Measurements from ENCODE around the gene UCK1.
A peak's percentile ranks its signal among the peaks of the same experiment; 100 is the strongest.

Gene UCK1

DNA sequence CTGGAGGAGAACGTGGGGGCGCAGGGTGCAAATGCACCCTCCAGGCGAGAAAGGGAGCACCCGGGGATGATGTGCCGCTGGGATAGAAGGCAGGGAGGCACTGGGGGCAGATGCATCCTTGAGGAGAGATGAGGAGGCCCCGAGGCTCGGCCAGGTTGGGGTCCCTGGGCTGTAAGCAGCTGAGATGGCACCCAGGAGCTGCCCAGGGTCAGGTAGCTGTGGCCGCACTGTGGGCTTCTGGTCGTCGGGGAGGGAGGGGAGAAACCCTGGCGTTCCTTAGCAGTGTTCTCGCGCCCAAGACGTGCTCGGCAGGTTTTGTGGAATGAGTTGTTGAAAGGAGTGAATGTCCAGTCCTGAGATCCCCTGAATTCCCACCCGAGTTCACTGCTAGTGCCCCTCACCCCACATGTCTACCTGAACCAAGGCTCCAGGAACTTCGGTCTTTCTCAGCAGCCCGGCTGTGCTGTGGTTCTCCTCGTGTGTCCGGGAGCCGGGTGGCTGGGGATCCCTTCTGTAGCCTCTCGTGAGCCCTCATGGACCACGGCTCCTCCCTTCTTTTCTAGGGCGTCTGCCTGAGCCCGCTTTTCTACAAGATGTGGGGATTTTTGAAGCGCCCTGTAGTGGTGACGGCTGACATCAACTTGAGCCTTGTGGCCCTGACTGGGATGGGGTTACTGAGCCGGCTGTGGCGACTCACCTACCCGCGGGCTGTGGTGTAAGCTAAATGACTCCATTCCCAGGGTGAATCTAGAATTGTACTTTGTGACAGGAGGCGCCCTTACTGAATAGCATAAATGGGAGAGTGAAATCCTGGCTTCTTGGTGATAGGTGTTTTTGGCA lies 27.2 kb downstream of the UCK1 start:
- no peaks in the 10 kb centered on the region for H3K27me3 ChIP-seq (ENCODE audit: control insufficient read depth in 1 of 2, insufficient read depth in 2 of 2, low read length in 2 of 2)
- peak overlapping the region; percentile 31 for H3K27ac ChIP-seq (ENCODE audit: low read length)
- H3K9me3 ChIP-seq (ENCODE audit: control insufficient read depth in 2 of 2, low read length in 2 of 2) = no peaks in the 10 kb centered on the region
- H3K4me3 ChIP-seq (ENCODE audit: low read length in 2 of 2) = peak overlapping the region; percentile 65 to 95
- peaks cover 7 to 14% of the 10 kb centered on the region in 2 donors for H3K36me3 ChIP-seq (ENCODE audit: control insufficient read depth in 2 of 2, insufficient read depth in 2 of 2, low read length in 2 of 2)
- H3K4me1 ChIP-seq (ENCODE audit: control insufficient read depth, insufficient read depth, low read length) = peaks cover 21% of the 10 kb centered on the region
- peak overlapping the region; percentile 45 to 89 for H3K9ac ChIP-seq (ENCODE audit: low read length in 2 of 2)

- H3K27ac ChIP-seq (ENCODE audit: low read length) = peak within 1 kb of the TSS; percentile 31
- H3K9ac ChIP-seq (ENCODE audit: low read length in 2 of 2) = peak within 1 kb of the TSS; percentile 45 to 89
- peaks cover 21% of the 10 kb centered on the region for H3K4me1 ChIP-seq (ENCODE audit: control insufficient read depth, insufficient read depth, low read length)
- peaks cover 12 to 18% of the 10 kb centered on the region in 2 donors for H3K36me3 ChIP-seq (ENCODE audit: control insufficient read depth in 2 of 2, insufficient read depth in 2 of 2, low read length in 2 of 2)
- no peaks in the 10 kb centered on the region for H3K9me3 ChIP-seq (ENCODE audit: control insufficient read depth in 2 of 2, low read length in 2 of 2)
- peak within 1 kb of the TSS; percentile 65 to 95 for H3K4me3 ChIP-seq (ENCODE audit: low read length in 2 of 2)
- H3K27me3 ChIP-seq (ENCODE audit: control insufficient read depth in 1 of 2, insufficient read depth in 2 of 2, low read length in 2 of 2) = no peaks in the 10 kb centered on the region
Measured at GRCh38 chr9:131502781-131503625, 28.1 kb downstream of the UCK1 start, which contains the start of gene POMT1. Gene POMT1 (plus strand): TSS chr9:131502918. CDS start chr9:131504219, 1,301 bp downstream.

DNA sequence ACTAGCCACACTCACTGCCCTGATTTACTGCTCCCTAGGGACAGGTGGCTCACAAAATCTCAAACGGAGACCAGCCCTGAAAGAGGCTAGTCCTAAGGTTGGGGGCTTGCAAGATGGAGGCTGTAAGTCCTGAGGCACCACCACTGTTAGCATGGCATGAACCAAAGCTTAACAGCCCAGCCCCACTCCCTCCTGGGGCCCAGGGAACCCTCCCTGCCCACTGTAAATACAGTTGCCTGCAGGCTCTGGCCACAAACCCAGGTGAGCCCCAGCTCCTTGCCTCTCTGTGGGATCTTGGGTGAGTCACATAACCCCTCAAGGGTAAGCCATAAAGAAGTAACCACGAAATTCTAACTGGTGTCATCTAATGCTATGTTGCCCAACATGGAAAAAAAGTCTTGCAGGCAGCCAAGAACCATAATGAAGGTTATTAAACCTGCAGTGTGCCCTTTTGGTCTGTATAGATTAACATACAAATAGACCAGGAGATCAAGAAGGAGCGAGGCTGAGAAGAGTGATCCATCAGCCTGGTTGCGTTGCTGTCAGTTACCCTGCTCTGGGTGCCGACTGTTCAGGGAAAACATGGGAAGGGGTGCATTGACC lies 30.0 kb downstream of the UCK1 start:
- Histone ChIP-seq H3K36me3 (ENCODE audit: control insufficient read depth in 2 of 2, insufficient read depth in 2 of 2, low read length in 2 of 2) (peaks cover 23 to 28% of the 10 kb centered on the region in 2 donors), H3K9me3 (ENCODE audit: control insufficient read depth in 2 of 2, low read length in 2 of 2) (no peaks in the 10 kb centered on the region), H3K4me1 (ENCODE audit: control insufficient read depth, insufficient read depth, low read length) (peaks cover 21% of the 10 kb centered on the region), H3K4me3 (ENCODE audit: low read length in 2 of 2) (no peak overlapping the region), H3K27ac (ENCODE audit: low read length) (no peak overlapping the region), H3K9ac (ENCODE audit: low read length in 2 of 2) (no peak overlapping the region), H3K27me3 (ENCODE audit: control insufficient read depth in 1 of 2, insufficient read depth in 2 of 2, low read length in 2 of 2) (no peaks in the 10 kb centered on the region)

GRCh38 chr9:131500377-131500776 lies 30.7 kb downstream of the UCK1 start:
- Histone ChIP-seq H3K4me1 (ENCODE audit: control insufficient read depth, insufficient read depth, low read length) (peaks cover 21% of the 10 kb centered on the region), H3K27me3 (ENCODE audit: control insufficient read depth in 1 of 2, insufficient read depth in 2 of 2, low read length in 2 of 2) (no peaks in the 10 kb centered on the region), H3K4me3 (ENCODE audit: low read length in 2 of 2) (no peak overlapping the region), H3K27ac (ENCODE audit: low read length) (no peak overlapping the region), H3K9me3 (ENCODE audit: control insufficient read depth in 2 of 2, low read length in 2 of 2) (no peaks in the 10 kb centered on the region), H3K9ac (ENCODE audit: low read length in 2 of 2) (no peak overlapping the region), H3K36me3 (ENCODE audit: control insufficient read depth in 2 of 2, insufficient read depth in 2 of 2, low read length in 2 of 2) (peaks cover 30 to 34% of the 10 kb centered on the region in 2 donors)

DNA sequence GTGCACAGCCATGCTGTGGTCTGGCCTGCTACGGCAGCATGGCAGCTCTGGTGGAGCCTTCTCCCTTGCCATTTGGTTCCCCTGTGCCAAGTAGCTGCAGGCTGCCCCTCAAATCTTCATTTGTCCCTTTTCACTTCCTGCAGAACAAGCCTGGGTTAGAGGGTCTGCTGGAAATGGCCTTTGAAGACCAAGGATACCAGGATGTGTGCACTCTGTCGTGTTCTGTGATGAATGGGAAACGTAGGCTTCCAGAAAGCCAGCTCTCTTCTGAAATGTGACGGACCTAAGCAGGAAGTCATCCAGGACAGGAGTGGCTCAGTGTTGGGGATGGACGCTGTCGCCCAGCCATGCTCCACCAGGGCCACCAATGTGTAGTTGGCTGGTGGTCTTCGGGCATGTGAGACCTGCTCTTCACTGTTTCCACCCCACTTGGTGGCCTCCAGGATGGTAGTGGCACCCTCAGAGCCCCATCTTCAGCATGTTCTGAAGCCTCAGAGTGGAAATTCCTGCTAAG lies 31.8 kb downstream of the UCK1 start:
- Histone ChIP-seq H3K4me3 (ENCODE audit: low read length in 2 of 2) (no peak overlapping the region), H3K27me3 (ENCODE audit: control insufficient read depth in 1 of 2, insufficient read depth in 2 of 2, low read length in 2 of 2) (no peaks in the 10 kb centered on the region), H3K9me3 (ENCODE audit: control insufficient read depth in 2 of 2, low read length in 2 of 2) (no peaks in the 10 kb centered on the region), H3K36me3 (ENCODE audit: control insufficient read depth in 2 of 2, insufficient read depth in 2 of 2, low read length in 2 of 2) (peaks cover 34 to 43% of the 10 kb centered on the region in 2 donors), H3K9ac (ENCODE audit: low read length in 2 of 2) (no peak overlapping the region), H3K4me1 (ENCODE audit: control insufficient read depth, insufficient read depth, low read length) (peaks cover 20% of the 10 kb centered on the region), H3K27ac (ENCODE audit: low read length) (no peak overlapping the region)

GRCh38 chr9:131496844-131497405 lies 34.1 kb downstream of the UCK1 start:
- Histone ChIP-seq H3K36me3 (ENCODE audit: control insufficient read depth in 2 of 2, insufficient read depth in 2 of 2, low read length in 2 of 2) (peaks cover 57 to 67% of the 10 kb centered on the region in 2 donors), H3K9me3 (ENCODE audit: control insufficient read depth in 2 of 2, low read length in 2 of 2) (no peaks in the 10 kb centered on the region), H3K4me1 (ENCODE audit: control insufficient read depth, insufficient read depth, low read length) (peaks cover 6% of the 10 kb centered on the region), H3K9ac (ENCODE audit: low read length in 2 of 2) (no peak overlapping the region), H3K27ac (ENCODE audit: low read length) (no peak overlapping the region), H3K4me3 (ENCODE audit: low read length in 2 of 2) (no peak overlapping the region), H3K27me3 (ENCODE audit: control insufficient read depth in 1 of 2, insufficient read depth in 2 of 2, low read length in 2 of 2) (no peaks in the 10 kb centered on the region)

- Histone ChIP-seq H3K27ac (ENCODE audit: low read length) (no peak overlapping the region), H3K36me3 (ENCODE audit: control insufficient read depth in 2 of 2, insufficient read depth in 2 of 2, low read length in 2 of 2) (peaks cover 66 to 79% of the 10 kb centered on the region in 2 donors), H3K9me3 (ENCODE audit: control insufficient read depth in 2 of 2, low read length in 2 of 2) (no peaks in the 10 kb centered on the region), H3K27me3 (ENCODE audit: control insufficient read depth in 1 of 2, insufficient read depth in 2 of 2, low read length in 2 of 2) (no peaks in the 10 kb centered on the region), H3K9ac (ENCODE audit: low read length in 2 of 2) (no peak overlapping the region), H3K4me1 (ENCODE audit: control insufficient read depth, insufficient read depth, low read length) (no peaks in the 10 kb centered on the region), H3K4me3 (ENCODE audit: low read length in 2 of 2) (no peak overlapping the region)
Measured at GRCh38 chr9:131495785-131496184, 35.3 kb downstream of the UCK1 start.

GRCh38 chr9:131494296-131494870 lies 36.7 kb downstream of the UCK1 start:
- peaks cover 75 to 89% of the 10 kb centered on the region in 2 donors for H3K36me3 ChIP-seq (ENCODE audit: control insufficient read depth in 2 of 2, insufficient read depth in 2 of 2, low read length in 2 of 2)
- no peaks in the 10 kb centered on the region for H3K27me3 ChIP-seq (ENCODE audit: control insufficient read depth in 1 of 2, insufficient read depth in 2 of 2, low read length in 2 of 2)
- H3K4me1 ChIP-seq (ENCODE audit: control insufficient read depth, insufficient read depth, low read length) = no peaks in the 10 kb centered on the region
- H3K27ac ChIP-seq (ENCODE audit: low read length) = no peak overlapping the region
- H3K4me3 ChIP-seq (ENCODE audit: low read length in 2 of 2) = no peak overlapping the region
- no peaks in the 10 kb centered on the region for H3K9me3 ChIP-seq (ENCODE audit: control insufficient read depth in 2 of 2, low read length in 2 of 2)
- H3K9ac ChIP-seq (ENCODE audit: low read length in 2 of 2) = no peak overlapping the region

- Histone ChIP-seq H3K36me3 (ENCODE audit: control insufficient read depth in 2 of 2, insufficient read depth in 2 of 2, low read length in 2 of 2) (peaks cover 78 to 92% of the 10 kb centered on the region in 2 donors), H3K4me3 (ENCODE audit: low read length in 2 of 2) (no peak overlapping the region), H3K9ac (ENCODE audit: low read length in 2 of 2) (no peak overlapping the region), H3K9me3 (ENCODE audit: control insufficient read depth in 2 of 2, low read length in 2 of 2) (no peaks in the 10 kb centered on the region), H3K27ac (ENCODE audit: low read length) (no peak overlapping the region), H3K27me3 (ENCODE audit: control insufficient read depth in 1 of 2, insufficient read depth in 2 of 2, low read length in 2 of 2) (no peaks in the 10 kb centered on the region), H3K4me1 (ENCODE audit: control insufficient read depth, insufficient read depth, low read length) (no peaks in the 10 kb centered on the region)
Measured at GRCh38 chr9:131492070-131492469, 39.0 kb downstream of the UCK1 start.
